ENCODE results near the gene NPC1. TPM values are rescaled to one million over a fixed set of nuclear protein-coding genes. Genes with fewer than 3 reads are reported as not detected.

NPC1 gene
- total RNA-seq, result 10 to 100 TPM; 16.9 to 73.7 (median 43.6) TPM

- 0 to 1% methylated on average over 1 to 17 of the region's 95 CpGs for WGBS, 2 donors
- intact Hi-C loops (cut with DNase I), result no loop called here
Measured at GRCh38 chr18:23586249-23587196, at the start of gene NPC1. TSS of gene NPC1 (minus strand) at chr18:23586506. CDS start at chr18:23586343, 163 bp downstream.

GRCh38 chr18:23636071-23636399 lies 49.7 kb upstream of the NPC1 start:
- Histone ChIP-seq H3K4me1 (peaks cover 0 to 10% (median 0%) of the 10 kb centered on the region in 3 donors), H3K4me3 (no peak overlapping the region), H3K9me3 (no peaks in the 10 kb centered on the region), H3K27ac (no peak overlapping the region), H3K36me3 (no peaks in the 10 kb centered on the region), H3K27me3 (no peaks in the 10 kb centered on the region)
- intact Hi-C loops (cut with DNase I), result no loop called here
- WGBS, 2 donors, result 91 to 92% methylated on average over 3 of the region's 3 CpGs
- no peak for DNase-seq
- TF ChIP-seq POLR2A (IDR thresholded peaks at IDR 0.05), result no peak
- no peak for TF ChIP-seq CTCF (IDR thresholded peaks at IDR 0.05)

More at GRCh38 chr18:23586249-23587196, at the start of gene NPC1:
- peak; percentile 67 for DNase-seq
- TF ChIP-seq POLR2A (IDR thresholded peaks at IDR 0.05), result peak in 3 of 4 donors; percentile 61 to 97 (median 89)
- TF ChIP-seq CTCF (IDR thresholded peaks at IDR 0.05), result peak; percentile 88 to 97 (median 92)
- H3K4me3 ChIP-seq, result peak within 1 kb of the TSS; percentile 87 to 92 (median 89)
- H3K4me1 ChIP-seq, result peaks cover 18 to 57% (median 19%) of the 10 kb centered on the region in 3 donors
- no peaks in the 10 kb centered on the region for H3K36me3 ChIP-seq
- no peaks in the 10 kb centered on the region for H3K27me3 ChIP-seq
- peak within 1 kb of the TSS; percentile 97 to 100 (median 99) for H3K27ac ChIP-seq
- no peaks in the 10 kb centered on the region for H3K9me3 ChIP-seq

DNA sequence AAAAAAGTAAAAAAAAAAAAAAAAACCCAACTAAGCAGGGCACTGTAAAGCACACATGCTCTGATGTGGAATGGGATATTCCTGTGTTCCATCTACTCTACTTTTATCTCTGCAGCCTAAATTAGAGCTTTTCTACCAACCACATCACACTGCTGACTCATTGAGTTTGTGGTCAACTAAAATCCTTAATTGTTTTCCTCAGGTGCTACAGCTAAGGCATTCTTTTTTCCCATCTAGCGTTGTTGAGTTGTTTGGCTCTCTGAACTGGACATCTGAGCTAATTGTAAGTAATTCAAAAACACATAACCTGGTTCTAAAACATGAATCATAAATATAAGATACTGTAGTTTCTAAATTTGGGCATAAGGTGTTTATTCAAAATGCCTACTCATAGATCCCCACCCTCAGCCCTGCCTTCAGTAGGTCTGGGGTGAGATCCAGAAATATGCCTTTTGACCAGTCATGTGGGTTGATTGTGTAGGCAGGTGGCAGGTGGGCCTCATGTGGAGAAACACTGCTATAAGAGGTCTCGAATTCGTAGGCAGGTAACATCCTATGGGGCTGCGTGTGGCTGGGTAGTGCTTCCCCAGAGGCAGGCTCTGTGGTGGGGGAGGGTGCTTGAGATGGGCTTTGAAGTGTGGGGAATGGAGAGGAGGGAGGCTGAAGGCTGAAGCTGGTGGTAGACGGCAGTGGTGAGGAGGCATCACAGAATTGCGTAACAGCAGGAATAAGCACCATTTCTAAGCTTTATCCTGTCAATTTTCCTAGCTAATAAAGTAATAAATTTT lies 49.2 kb upstream of the NPC1 start:
- no peaks in the 10 kb centered on the region for H3K9me3 ChIP-seq
- WGBS, 2 donors, result 79 to 80% methylated on average over 6 of the region's 6 CpGs
- intact Hi-C loops (cut with DNase I), result no loop called here
- TF ChIP-seq CTCF (IDR thresholded peaks at IDR 0.05) (no peak), POLR2A (IDR thresholded peaks at IDR 0.05) (no peak)
- H3K27me3 ChIP-seq, result no peaks in the 10 kb centered on the region
- no peak overlapping the region for H3K27ac ChIP-seq
- DNase-seq, result no peak
- H3K4me1 ChIP-seq, result peaks cover 0 to 10% (median 0%) of the 10 kb centered on the region in 3 donors
- H3K4me3 ChIP-seq, result no peak overlapping the region
- H3K36me3 ChIP-seq, result no peaks in the 10 kb centered on the region

DNA sequence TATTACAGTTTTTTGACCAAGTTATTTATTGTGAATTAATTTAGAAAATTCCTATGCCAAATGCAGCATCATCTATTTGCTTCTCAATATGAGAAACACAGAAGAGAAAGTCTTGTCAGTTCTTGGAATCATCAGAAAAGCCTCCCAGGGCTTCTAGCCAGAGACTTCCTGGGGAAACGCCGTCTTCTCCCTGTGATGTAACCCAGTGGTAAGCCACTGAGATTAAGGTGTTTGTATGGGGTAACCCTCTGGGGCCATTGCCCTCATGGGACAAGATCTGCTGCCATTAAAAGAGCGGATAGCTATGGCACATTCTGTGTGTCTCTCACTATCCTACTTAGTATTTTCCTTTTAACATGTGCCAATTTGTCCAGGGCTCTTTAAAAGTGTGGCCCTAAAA lies 48.4 kb upstream of the NPC1 start:
- H3K4me3 ChIP-seq, result no peak overlapping the region
- 37 to 46% methylated on average over 3 of the region's 3 CpGs for WGBS, 2 donors
- TF ChIP-seq POLR2A (IDR thresholded peaks at IDR 0.05) (no peak), CTCF (IDR thresholded peaks at IDR 0.05) (no peak)
- peaks cover 0 to under 1% (median 0%) of the 10 kb centered on the region in 3 donors for H3K36me3 ChIP-seq
- intact Hi-C loops (cut with DNase I), result no loop called here
- H3K27me3 ChIP-seq, result no peaks in the 10 kb centered on the region
- H3K9me3 ChIP-seq, result no peaks in the 10 kb centered on the region
- no peak overlapping the region for H3K27ac ChIP-seq
- DNase-seq, result no peak
- peaks cover 0 to 10% (median 0%) of the 10 kb centered on the region in 3 donors for H3K4me1 ChIP-seq

Data from esophagus squamous epithelium (tissue), 5 donors.